Stimulated activated CD4-positive, alpha-beta T cell treated with anti-CD3 and anti-CD28 coated beads, TNF-alpha, amount 100 ng/mL, for 48 hours (primary cell): Measurements from ENCODE around the gene SLX9.
"Not testable (repeated sequence)": the region's sequence is repeated elsewhere in the genome, so short reads cannot be mapped to it uniquely, and the experiment has no call there.

Source experiments
- DNase-seq, 3 donors: peaks; one replicate each; pipeline ENCODE4 v3.0.0-alpha.2; 2020; ENCODE audit warnings: low read depth in 3 of 3

The SLX9 gene

DNA sequence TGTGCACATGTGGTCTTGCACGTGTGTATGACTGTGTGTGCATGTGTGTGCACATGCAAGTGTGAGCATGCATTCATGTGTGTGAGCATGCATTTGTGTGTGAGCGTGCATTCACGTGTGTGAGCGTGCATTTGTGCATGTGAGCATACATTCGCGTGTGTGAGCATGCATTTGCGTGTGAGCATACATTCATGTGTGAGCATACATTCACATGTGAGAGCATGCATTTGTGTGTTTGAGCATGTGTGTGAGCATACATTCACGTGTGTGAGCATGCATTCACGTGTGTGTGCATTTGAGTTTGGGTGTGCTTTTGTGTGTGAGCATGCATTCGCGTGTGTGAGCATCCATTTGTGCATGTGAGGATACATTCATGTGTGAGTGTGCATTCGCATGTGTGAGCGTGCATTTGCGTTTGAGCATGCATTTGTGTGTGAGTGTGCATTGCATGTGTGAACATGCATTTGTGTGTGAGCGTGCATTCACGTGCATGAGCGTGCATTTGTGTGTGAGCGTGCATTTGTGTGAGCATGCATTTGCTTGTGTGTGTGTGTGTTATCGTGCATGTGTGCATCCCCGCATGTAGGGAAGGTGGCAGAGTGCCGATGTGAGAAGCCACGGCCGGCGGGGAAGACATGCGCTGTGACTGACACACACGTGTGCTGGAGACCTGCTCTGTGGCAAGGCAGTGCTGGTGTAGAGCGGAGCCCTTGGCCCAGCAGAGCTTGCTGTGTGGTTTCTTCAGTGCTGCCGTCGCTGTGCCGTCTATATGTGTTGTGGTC is 37.4 kb upstream of the SLX9 start:
- DNase-seq = no peak

DNA sequence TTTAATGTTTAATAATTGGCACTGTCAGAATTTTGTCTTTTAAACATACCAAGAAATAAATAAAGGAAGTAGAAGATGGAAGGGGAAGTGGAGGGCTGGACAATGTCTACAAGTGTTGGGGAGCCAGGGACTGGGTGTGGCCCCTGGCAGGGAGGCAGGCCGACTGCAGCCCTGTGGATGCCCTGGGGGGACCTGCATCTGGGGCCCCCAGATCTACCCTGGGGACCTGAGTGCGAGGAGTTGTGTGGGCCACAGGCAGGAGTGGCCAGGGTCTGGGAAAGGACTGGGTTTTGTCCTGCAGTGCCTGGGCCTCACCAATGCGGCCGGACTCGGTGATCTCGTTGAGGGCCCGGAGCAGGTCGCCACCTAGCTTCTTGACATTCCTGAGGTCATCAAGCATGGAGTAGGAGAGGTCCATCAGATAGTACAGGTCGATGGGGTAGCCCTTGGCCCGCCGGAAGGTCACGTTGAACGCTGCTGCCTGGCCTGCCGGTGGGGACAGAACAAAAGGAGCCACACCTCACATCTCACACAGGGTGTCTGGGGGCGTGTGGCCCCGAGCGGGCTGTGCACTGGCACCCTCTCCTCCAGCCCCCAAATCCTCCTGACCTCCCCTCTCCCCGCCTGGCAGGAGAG is 36.7 kb upstream of the SLX9 start:
- DNase-seq = no peak

DNA sequence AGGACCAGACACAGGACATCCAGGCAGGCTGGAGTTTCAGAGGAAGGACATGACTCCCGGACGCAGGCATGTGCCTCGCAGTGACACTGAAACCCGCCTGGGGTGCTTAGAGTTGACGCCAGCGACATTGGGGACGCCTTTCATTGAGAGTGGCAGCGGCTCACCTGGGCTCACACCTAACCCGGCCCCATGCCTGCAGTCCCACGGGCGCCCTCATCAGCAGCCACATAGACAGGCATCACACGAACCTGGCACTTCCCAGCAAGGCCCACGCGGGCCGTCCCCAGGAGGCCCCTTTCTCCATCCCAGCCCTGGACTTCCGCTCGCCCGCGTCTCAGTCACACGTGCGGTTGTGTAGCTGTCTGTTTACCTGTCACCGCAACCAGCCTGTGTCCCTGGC is 36.1 kb upstream of the SLX9 start:
- DNase-seq = no peak

- no peak for DNase-seq
Observed at GRCh38 chr21:44904141-44904923, 35.5 kb upstream of the SLX9 start.

GRCh38 chr21:44905016-44905727 is 34.7 kb upstream of the SLX9 start:
- no peak for DNase-seq

DNA sequence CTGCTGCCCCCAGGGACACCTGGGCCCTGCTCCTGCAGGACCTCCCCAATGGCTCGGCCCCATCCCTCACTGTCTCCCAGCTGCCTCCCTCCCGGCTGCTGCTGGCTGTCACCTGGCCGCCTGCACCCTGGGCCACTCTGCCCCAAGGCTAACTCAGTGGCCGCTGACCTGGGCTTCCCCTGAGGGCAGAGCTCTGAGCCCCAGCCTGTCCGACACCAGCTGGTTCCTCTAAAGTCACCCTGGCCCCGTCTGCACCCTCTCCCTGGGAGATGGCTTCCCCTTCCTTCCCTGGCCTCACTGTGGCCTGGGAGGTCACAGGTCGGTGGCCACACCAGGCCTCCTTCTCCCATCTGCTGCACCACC is 34.1 kb upstream of the SLX9 start:
- no peak for DNase-seq

GRCh38 chr21:44907225-44907965 is 32.4 kb upstream of the SLX9 start:
- DNase-seq = no peak

- no peak for DNase-seq
Observed at GRCh38 chr21:44907966-44908895, 31.6 kb upstream of the SLX9 start.

DNA sequence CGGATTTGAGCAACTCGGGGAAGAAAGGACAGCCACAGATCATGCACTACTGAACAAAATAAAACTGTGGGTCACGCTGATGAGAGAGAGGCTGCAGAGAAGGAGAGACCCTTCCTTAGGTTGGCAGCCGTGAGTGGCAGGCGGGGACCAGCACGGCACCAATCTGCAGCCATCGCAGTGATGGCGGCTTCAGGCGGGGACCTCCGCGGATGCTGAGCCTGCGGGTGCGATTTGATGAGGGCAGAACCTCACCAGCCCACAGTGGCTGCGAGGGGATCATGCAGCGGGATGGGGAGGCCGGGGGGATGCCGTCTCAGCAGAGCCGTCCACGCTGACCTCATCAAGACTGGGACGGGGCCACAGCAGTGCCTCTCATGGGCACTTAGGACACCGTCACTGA is 30.9 kb upstream of the SLX9 start:
- DNase-seq = no peak

DNA sequence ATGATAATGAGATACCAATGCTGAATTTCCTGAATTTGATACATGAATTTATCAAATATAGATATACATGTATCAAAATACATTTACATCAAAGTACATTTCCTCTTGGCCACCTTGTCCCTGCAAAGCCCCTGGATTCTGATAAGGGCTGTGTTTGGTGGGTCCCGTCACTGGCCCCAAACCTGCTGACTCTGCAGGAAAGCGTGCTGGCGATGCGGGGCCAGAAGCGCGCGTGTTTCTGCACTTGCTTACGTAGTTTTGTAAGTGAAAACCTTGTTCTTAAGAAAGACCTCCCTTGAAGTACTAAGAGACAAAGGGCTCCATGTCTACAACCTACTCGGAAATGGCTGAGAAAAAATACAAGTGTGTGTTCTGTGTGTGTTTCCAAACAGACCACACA is 30.1 kb upstream of the SLX9 start:
- no peak for DNase-seq

- DNase-seq = no peak
Observed at GRCh38 chr21:44910229-44911067, 29.4 kb upstream of the SLX9 start.

- no peak for DNase-seq
Observed at GRCh38 chr21:44911068-44911383, 28.8 kb upstream of the SLX9 start.

DNA sequence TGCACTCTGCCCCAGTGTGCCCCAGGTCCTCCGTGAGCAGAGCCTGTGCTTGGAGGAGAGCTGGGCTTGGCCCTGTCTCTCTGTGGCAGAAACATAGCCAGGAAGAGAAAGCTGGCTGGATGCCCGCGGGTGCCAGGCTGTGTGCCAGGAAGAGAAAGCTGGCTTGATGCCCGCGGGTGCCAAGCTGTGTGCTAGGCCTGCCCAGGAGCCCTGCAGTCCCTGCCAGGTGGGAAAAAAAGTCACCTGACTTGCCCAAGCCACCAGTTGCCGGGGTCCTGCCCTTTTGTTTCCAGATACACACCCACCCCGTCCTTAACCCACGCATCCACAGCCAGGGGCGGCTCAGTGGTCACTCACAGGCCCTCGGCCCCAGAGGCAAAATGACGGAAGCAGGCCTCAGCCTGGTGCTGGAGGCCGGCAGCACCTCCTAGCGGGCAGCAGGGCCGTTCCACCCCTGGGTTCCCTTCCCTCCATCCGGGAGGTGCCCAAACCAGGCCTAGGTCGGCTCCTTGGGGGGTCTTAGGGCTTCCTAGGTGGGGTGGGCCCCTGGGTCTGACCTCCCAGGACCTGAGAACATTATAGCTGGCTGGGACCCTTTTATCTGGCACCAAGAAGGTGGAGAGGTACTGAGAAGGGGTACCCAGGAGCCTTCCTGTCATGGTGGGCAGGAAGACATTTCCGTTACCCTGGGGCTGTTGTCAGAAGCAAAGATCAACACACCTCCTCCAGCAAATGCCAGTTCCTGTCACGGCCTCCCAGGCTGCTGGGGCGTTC is 28.3 kb upstream of the SLX9 start:
- peak in 1 of 3 donors; percentile 41 for DNase-seq

DNA sequence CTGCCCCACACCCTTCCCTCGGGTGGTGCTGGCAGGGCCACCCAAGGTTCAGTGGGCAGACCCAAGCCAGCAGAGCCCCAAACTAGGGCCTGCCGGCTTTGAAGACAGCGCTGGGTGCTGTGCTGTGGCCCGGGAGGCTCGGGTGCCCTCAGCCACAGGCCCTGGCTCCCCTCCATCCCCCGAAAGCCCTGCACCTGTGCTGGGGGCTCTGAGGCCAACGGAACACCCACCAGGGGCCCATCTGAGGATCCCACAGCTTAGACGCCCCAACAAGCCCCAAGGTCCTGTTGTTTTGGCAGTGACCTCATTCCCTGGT is 27.7 kb upstream of the SLX9 start:
- no peak for DNase-seq

DNA sequence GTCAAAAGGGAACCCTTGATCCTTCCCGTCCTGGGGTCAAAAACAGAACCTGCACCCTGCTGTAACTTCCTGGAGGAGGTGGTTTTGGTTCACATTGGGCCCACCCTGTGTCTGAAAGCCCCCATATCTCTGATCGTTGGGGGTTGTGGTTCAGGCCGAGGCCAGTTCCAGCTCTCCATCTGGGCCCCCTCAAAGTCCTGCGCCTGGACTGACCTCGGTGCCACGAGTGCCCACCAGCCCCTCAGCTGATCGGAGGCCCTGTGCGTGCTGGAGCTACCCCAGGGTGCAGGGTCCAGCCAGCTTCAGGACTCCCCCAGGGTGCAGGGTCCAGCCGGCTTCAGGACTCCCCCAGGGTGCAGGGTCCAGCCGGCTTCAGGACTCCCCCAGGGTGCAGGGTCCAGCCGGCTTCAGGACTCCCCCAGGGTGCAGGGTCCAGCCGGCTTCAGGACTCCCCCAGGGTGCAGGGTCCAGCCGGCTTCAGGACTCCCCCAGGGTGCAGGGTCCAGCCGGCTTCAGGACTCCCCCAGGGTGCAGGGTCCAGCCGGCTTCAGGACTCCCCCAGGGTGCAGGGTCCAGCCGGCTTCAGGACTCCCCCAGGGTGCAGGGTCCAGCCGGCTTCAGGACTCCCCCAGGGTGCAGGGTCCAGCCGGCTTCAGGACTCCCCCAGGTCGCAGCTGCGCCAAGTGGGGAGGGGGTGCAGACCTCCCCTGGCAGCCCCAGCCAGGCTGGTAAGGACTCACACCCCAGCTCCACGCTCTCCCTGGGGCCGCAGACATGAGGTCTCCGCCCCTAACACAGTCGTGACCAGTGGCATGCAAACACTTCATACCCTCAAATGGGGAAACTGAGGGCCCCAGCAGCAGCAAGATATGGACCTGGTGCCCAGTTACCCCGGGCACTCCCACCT is 27.1 kb upstream of the SLX9 start:
- not testable (repeated sequence) for DNase-seq

DNA sequence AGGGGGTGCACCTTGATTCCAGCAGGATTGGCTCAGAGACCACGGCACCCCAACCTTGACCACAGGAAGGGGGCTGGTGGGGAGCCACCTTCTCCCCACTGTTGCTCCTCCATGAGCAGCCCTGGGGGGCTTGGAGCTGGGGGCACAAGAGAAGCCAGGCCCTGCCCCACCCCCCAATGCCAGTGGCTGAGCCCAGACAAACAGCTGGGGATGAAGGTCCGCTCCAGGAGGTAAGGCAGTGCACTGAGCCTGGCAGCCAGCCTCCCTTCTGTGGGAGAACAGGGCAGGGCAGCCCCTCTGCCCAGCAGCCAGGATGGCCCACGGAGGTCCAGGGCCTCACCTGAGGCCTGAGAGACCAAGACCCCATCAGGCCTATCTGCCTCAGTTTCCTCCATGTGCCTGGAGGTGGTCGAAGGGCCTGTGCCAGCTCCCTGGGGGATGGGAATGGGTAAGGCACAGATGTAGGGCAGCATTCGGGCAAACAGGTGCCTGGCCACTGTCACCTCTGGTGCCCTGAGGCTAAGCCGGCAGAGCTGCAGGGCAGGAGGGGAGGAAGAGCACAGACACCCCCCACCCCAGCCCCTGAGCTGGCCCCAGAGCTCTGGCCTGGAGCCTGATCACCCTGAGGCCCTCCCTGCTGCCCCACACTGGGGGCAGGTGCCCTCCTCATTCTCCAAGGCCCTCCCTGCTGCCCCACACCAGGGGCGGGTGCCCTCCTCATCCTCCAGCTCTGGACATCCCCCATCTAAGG is 26.2 kb upstream of the SLX9 start:
- no peak for DNase-seq

GRCh38 chr21:44914176-44914874 is 25.5 kb upstream of the SLX9 start:
- peak in 1 of 3 donors; percentile 35 for DNase-seq
